ENCODE results near the gene TMEM143. TPM values are rescaled to one million over a fixed set of nuclear protein-coding genes. Genes with fewer than 3 reads are reported as not detected.

The TMEM143 gene
- 1 to 10 TPM; 4.0 to 9.1 TPM for polyA plus RNA-seq

- H3K9me3 ChIP-seq (ENCODE audit: control insufficient read depth in 2 of 2, insufficient read depth in 1 of 2, low read depth in 1 of 2, low read length in 1 of 2) = no peaks in the 10 kb centered on the region
- no peaks in the 10 kb centered on the region for H3K4me1 ChIP-seq (ENCODE audit: control insufficient read depth in 2 of 2, insufficient read depth in 2 of 2, low read length in 1 of 2)
- no peaks in the 10 kb centered on the region for H3K36me3 ChIP-seq (ENCODE audit: control insufficient read depth in 2 of 2, insufficient read depth in 2 of 2, low read length in 1 of 2)
- peak within 1 kb of the TSS; percentile 44 to 65 for H3K4me3 ChIP-seq (ENCODE audit: low read depth in 1 of 2, low read length in 2 of 2)
- no peaks in the 10 kb centered on the region for H3K27me3 ChIP-seq (ENCODE audit: control insufficient read depth in 1 of 2, insufficient read depth in 2 of 2, low read length in 2 of 2)
- H3K27ac ChIP-seq (ENCODE audit: low read depth in 2 of 2, low read length in 1 of 2) = peak within 1 kb of the TSS; percentile 97
- WGBS, 2 donors = 1% methylated on average over 54 to 59 of the region's 59 CpGs
Observed at GRCh38 chr19:48363810-48364597, at the start of gene TMEM143, which contains the start of gene SYNGR4. Gene TMEM143, minus strand, starts transcription at chr19:48363940. Its CDS starts 20 bp downstream, at chr19:48363920. Gene SYNGR4, plus strand, starts transcription at chr19:48364367. Its CDS starts 1,476 bp downstream, at chr19:48365843.

DNA sequence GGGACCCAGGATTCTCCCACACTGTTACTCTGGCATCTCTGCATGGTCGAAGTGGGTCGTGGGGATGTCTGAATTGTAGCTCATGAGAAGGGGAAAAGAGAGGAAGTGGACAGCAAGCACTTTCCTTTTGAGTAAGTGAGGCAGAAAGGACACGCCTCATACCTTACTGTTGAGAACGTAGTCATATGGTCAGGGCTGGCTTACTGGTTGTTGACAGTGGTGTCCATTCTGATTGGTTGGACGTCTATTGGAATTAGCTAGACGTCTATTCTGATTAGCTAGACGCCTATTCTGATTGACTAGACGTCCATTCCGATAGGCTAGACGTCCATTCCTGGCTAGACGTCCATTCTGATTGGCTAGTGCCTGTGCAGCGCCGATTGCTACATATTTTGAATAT, 42.1 kb upstream of the TMEM143 start:
- Histone ChIP-seq H3K27ac (ENCODE audit: low read depth in 2 of 2, low read length in 1 of 2) (no peak overlapping the region), H3K36me3 (ENCODE audit: control insufficient read depth in 2 of 2, insufficient read depth in 2 of 2, low read length in 1 of 2) (no peaks in the 10 kb centered on the region), H3K4me1 (ENCODE audit: control insufficient read depth in 2 of 2, insufficient read depth in 2 of 2, low read length in 1 of 2) (no peaks in the 10 kb centered on the region), H3K27me3 (ENCODE audit: control insufficient read depth in 1 of 2, insufficient read depth in 2 of 2, low read length in 2 of 2) (no peaks in the 10 kb centered on the region), H3K9me3 (ENCODE audit: control insufficient read depth in 2 of 2, insufficient read depth in 1 of 2, low read depth in 1 of 2, low read length in 1 of 2) (peaks cover 0 to 4% of the 10 kb centered on the region in 2 donors), H3K4me3 (ENCODE audit: low read depth in 1 of 2, low read length in 2 of 2) (no peak overlapping the region)
- WGBS, 2 donors = 76 to 78% methylated on average over 13 of the region's 13 CpGs

GRCh38 chr19:48405010-48405659, 41.4 kb upstream of the TMEM143 start:
- H3K9me3 ChIP-seq (ENCODE audit: control insufficient read depth in 2 of 2, insufficient read depth in 1 of 2, low read depth in 1 of 2, low read length in 1 of 2) = peaks cover 0 to 4% of the 10 kb centered on the region in 2 donors
- no peaks in the 10 kb centered on the region for H3K4me1 ChIP-seq (ENCODE audit: control insufficient read depth in 2 of 2, insufficient read depth in 2 of 2, low read length in 1 of 2)
- no peak overlapping the region for H3K27ac ChIP-seq (ENCODE audit: low read depth in 2 of 2, low read length in 1 of 2)
- 90 to 94% methylated on average over 27 of the region's 27 CpGs for WGBS, 2 donors
- no peaks in the 10 kb centered on the region for H3K36me3 ChIP-seq (ENCODE audit: control insufficient read depth in 2 of 2, insufficient read depth in 2 of 2, low read length in 1 of 2)
- no peaks in the 10 kb centered on the region for H3K27me3 ChIP-seq (ENCODE audit: control insufficient read depth in 1 of 2, insufficient read depth in 2 of 2, low read length in 2 of 2)
- no peak overlapping the region for H3K4me3 ChIP-seq (ENCODE audit: low read depth in 1 of 2, low read length in 2 of 2)

DNA sequence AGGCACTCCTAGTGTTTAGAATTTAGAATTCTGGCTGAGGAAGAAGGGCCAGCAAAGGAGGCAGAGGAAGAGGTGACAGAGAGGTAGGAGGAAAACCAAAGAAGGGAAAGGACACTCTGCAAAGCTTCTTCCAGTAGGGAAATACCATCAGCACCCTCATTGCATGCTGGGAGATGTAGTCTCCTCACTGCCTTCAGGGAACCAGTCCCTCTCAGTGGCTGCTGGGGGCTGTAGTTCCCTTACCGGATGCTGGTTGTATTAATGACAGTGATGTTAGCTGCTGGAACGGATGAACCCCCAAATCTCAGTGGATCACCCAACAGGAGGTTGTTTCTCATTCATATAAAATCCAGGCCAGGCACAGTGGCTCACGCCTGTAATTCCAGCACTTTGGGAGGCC, 39.9 kb upstream of the TMEM143 start:
- H3K4me3 ChIP-seq (ENCODE audit: low read depth in 1 of 2, low read length in 2 of 2) = no peak overlapping the region
- no peaks in the 10 kb centered on the region for H3K36me3 ChIP-seq (ENCODE audit: control insufficient read depth in 2 of 2, insufficient read depth in 2 of 2, low read length in 1 of 2)
- H3K4me1 ChIP-seq (ENCODE audit: control insufficient read depth in 2 of 2, insufficient read depth in 2 of 2, low read length in 1 of 2) = no peaks in the 10 kb centered on the region
- no peaks in the 10 kb centered on the region for H3K27me3 ChIP-seq (ENCODE audit: control insufficient read depth in 1 of 2, insufficient read depth in 2 of 2, low read length in 2 of 2)
- 37 to 44% methylated on average over 3 of the region's 3 CpGs for WGBS, 2 donors
- H3K9me3 ChIP-seq (ENCODE audit: control insufficient read depth in 2 of 2, insufficient read depth in 1 of 2, low read depth in 1 of 2, low read length in 1 of 2) = peaks cover 0 to 4% of the 10 kb centered on the region in 2 donors
- no peak overlapping the region for H3K27ac ChIP-seq (ENCODE audit: low read depth in 2 of 2, low read length in 1 of 2)

GRCh38 chr19:48401287-48401686, 37.5 kb upstream of the TMEM143 start:
- peaks cover 0 to 4% of the 10 kb centered on the region in 2 donors for H3K9me3 ChIP-seq (ENCODE audit: control insufficient read depth in 2 of 2, insufficient read depth in 1 of 2, low read depth in 1 of 2, low read length in 1 of 2)
- no peaks in the 10 kb centered on the region for H3K36me3 ChIP-seq (ENCODE audit: control insufficient read depth in 2 of 2, insufficient read depth in 2 of 2, low read length in 1 of 2)
- WGBS, 2 donors = 67 to 73% methylated on average over 5 of the region's 5 CpGs
- no peaks in the 10 kb centered on the region for H3K27me3 ChIP-seq (ENCODE audit: control insufficient read depth in 1 of 2, insufficient read depth in 2 of 2, low read length in 2 of 2)
- no peak overlapping the region for H3K4me3 ChIP-seq (ENCODE audit: low read depth in 1 of 2, low read length in 2 of 2)
- H3K27ac ChIP-seq (ENCODE audit: low read depth in 2 of 2, low read length in 1 of 2) = no peak overlapping the region
- peaks cover 0 to 9% of the 10 kb centered on the region in 2 donors for H3K4me1 ChIP-seq (ENCODE audit: control insufficient read depth in 2 of 2, insufficient read depth in 2 of 2, low read length in 1 of 2)

DNA sequence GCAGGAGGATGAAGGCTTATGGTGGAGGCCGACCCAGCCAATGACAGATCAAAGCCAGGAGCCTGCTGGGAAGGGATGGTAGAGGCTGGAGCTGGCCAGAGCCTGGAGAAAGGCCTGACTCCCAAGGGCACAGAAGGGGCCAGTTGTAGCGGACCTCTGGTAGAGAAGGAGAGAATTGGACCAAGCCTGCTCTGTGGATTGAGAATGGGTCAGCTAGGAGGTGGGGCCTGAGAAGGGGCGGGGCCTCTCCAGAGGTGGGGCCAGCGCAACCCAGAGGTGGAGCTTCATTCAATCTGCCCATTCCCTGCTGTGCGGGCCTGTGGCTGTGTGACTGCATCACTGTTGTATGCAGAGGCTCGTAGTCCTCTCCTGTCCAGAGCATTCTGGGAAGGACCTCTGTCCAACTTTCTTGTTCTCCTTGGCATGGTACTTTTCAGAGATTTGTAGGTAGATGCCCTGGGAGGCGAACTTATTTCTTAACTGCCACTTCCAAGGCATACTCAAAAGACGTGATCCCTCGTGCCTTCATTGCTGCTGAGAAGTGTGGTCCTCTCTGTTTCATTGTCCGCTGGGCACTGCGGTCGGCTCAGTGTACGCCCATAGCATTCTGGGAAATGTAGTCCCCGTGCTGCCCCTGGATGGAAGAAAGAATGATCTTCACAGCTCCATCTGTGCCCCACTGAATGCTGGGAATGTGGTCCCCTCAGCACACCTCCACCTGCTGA, 36.4 kb upstream of the TMEM143 start:
- peaks cover 0 to 3% of the 10 kb centered on the region in 2 donors for H3K27me3 ChIP-seq (ENCODE audit: control insufficient read depth in 1 of 2, insufficient read depth in 2 of 2, low read length in 2 of 2)
- whole genome bisulfite sequencing, 2 donors = 41 to 49% methylated on average over 14 of the region's 14 CpGs
- peak overlapping the region in 1 of 2 donors; percentile 35 for H3K27ac ChIP-seq (ENCODE audit: low read depth in 2 of 2, low read length in 1 of 2)
- H3K36me3 ChIP-seq (ENCODE audit: control insufficient read depth in 2 of 2, insufficient read depth in 2 of 2, low read length in 1 of 2) = no peaks in the 10 kb centered on the region
- H3K4me3 ChIP-seq (ENCODE audit: low read depth in 1 of 2, low read length in 2 of 2) = no peak overlapping the region
- H3K9me3 ChIP-seq (ENCODE audit: control insufficient read depth in 2 of 2, insufficient read depth in 1 of 2, low read depth in 1 of 2, low read length in 1 of 2) = no peaks in the 10 kb centered on the region
- H3K4me1 ChIP-seq (ENCODE audit: control insufficient read depth in 2 of 2, insufficient read depth in 2 of 2, low read length in 1 of 2) = peaks cover 0 to 9% of the 10 kb centered on the region in 2 donors

DNA sequence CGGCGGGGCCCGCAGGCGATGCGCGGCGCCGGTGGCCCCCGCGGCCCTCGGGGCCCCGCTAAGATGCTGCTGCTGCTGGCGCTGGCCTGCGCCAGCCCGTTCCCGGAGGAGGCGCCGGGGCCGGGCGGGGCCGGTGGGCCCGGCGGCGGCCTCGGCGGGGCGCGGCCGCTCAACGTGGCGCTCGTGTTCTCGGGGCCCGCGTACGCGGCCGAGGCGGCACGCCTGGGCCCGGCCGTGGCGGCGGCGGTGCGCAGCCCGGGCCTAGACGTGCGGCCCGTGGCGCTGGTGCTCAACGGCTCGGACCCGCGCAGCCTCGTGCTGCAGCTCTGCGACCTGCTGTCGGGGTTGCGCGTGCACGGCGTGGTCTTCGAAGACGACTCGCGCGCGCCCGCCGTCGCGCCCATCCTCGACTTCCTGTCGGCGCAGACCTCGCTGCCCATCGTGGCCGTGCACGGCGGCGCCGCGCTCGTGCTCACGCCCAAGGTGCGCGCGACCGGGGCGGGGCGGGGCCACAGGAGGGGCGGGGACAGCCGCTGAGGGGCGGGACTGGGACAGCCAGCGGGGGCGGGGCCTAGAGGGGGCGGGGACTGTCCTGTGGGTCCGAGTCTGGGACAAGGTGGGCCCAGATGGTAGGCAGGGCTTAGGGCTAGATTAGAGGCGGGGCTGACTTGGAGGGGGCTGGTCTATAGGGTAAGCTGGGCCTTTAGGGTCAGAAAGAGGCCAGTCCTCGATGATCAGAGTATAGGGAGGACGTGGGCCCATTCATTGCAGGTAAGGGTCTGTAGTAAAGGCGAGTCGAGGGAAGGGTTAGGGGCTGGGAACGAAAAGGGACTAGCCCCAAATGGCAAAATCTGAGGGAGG, 34.9 kb upstream of the TMEM143 start:
- Histone ChIP-seq H3K9me3 (ENCODE audit: control insufficient read depth in 2 of 2, insufficient read depth in 1 of 2, low read depth in 1 of 2, low read length in 1 of 2) (no peaks in the 10 kb centered on the region), H3K4me1 (ENCODE audit: control insufficient read depth in 2 of 2, insufficient read depth in 2 of 2, low read length in 1 of 2) (peaks cover under 1 to 17% of the 10 kb centered on the region in 2 donors), H3K27me3 (ENCODE audit: control insufficient read depth in 1 of 2, insufficient read depth in 2 of 2, low read length in 2 of 2) (peaks cover 0 to 16% of the 10 kb centered on the region in 2 donors), H3K36me3 (ENCODE audit: control insufficient read depth in 2 of 2, insufficient read depth in 2 of 2, low read length in 1 of 2) (no peaks in the 10 kb centered on the region), H3K27ac (ENCODE audit: low read depth in 2 of 2, low read length in 1 of 2) (peak overlapping the region; percentile 22 to 65), H3K4me3 (ENCODE audit: low read depth in 1 of 2, low read length in 2 of 2) (peak overlapping the region; percentile 44 to 52)
- 7 to 8% methylated on average over 75 to 104 of the region's 104 CpGs for WGBS, 2 donors

DNA sequence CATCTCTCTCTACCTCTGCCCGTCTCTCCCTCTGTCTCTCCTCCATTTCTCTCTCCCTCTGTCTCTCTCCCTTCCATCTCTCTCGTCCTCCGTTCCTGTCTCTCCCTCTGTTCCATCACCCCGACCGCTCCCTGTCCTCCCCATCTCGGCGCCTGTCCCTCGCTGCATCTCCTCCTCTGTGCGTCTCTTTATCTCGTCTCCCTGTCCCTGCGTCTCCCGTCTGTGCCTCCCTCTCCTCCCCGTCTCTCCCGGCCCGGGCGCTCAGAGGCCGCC, 34.3 kb upstream of the TMEM143 start:
- Histone ChIP-seq H3K9me3 (ENCODE audit: control insufficient read depth in 2 of 2, insufficient read depth in 1 of 2, low read depth in 1 of 2, low read length in 1 of 2) (no peaks in the 10 kb centered on the region), H3K4me1 (ENCODE audit: control insufficient read depth in 2 of 2, insufficient read depth in 2 of 2, low read length in 1 of 2) (peaks cover 3 to 18% of the 10 kb centered on the region in 2 donors), H3K27me3 (ENCODE audit: control insufficient read depth in 1 of 2, insufficient read depth in 2 of 2, low read length in 2 of 2) (peaks cover 0 to 17% of the 10 kb centered on the region in 2 donors), H3K27ac (ENCODE audit: low read depth in 2 of 2, low read length in 1 of 2) (peak overlapping the region in 1 of 2 donors; percentile 22), H3K36me3 (ENCODE audit: control insufficient read depth in 2 of 2, insufficient read depth in 2 of 2, low read length in 1 of 2) (no peaks in the 10 kb centered on the region), H3K4me3 (ENCODE audit: low read depth in 1 of 2, low read length in 2 of 2) (peak overlapping the region; percentile 44 to 52)
- WGBS, 2 donors = 2 to 3% methylated on average over 17 of the region's 17 CpGs
